AG08396 (cell line): ENCODE data around the gene TARS2.

ENCODE experiments used
- DNase-seq: peaks from one replicate; pipeline ENCODE4 v3.0.0; 2012; ENCODE audit warnings: low spot score, mixed read lengths

The TARS2 gene

GRCh38 chr1:150508982-150509381 is 21.8 kb downstream of the TARS2 start:
- DNase-seq: no peak

DNA sequence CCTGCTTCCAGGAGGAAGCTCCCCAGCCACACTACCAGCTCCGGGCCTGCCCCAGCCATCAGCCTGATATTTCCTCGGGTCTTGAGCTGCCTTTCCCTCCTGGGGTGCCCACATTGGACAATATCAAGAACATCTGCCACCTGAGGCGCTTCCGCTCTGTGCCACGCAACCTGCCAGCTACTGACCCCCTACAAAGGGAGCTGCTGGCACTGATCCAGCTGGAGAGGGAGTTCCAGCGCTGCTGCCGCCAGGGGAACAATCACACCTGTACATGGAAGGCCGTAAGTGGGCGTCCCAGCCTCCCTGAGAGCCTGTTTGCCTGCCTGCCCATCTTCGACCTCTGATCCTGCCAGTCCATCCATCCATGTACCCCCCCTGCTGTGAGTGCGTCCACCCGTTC is 24.3 kb downstream of the TARS2 start:
- DNase-seq: no peak

GRCh38 chr1:150511985-150512660 is 24.9 kb downstream of the TARS2 start:
- no peak for DNase-seq

DNA sequence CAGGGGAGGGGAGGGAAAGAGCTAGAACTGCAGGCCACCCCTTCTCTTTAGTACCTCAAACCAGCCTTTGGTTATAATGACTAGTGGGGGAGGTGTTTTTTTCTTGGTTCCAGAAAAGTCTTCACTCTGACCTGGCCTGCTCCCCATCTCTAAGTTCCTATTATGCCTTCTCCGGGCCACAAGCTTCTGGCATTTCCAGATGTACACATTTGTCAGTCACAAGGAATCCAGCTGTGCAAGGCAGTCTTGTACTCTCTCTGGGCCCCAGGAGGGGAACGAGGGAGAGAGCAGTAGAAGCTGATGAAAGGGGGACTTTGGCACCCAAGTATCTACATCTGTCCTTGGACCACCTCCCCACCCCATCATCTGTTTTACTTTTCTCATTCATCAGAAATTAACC is 25.6 kb downstream of the TARS2 start:
- no peak for DNase-seq

DNA sequence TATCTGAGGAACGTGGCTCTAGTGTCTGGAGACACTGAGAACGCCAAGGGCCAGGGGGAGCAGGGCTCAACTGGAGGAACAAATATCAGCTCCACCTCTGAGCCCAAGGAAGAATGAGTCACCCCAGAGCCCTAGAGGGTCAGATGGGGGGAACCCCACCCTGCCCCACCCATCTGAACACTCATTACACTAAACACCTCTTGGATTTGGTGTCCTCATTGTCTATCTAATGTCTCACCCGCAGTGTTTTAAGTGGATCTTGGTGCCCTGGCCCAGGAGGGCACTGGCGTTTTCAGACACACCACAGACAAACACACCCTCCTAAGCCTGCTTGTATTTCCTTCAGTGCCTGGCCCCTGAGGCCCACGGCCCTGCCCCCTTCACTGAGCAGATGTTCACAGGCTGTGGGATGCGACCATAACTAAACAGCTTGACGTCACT is 26.2 kb downstream of the TARS2 start:
- no peak for DNase-seq

DNA sequence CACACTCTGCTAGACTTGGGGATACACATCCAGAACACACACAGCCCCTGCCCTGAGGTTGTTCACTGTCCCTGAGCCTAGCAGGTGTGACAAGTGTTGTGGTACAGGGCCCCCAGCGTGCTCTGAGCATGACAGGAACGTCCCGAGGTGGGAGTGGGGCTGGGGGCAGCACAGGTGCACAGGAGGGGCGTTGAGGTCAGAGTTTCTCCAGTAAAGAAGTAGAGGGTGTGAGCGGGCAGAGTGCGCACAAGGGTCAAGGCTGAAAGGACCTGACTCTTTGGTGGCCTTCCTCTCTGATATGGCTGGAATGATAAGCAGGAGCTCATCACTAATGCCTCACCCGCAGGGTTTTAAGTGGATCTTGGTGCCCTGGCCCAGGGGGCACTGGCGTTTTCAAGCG is 27.0 kb downstream of the TARS2 start:
- no peak for DNase-seq

- no peak for DNase-seq
Measured at GRCh38 chr1:150514913-150515327, 27.7 kb downstream of the TARS2 start.

DNA sequence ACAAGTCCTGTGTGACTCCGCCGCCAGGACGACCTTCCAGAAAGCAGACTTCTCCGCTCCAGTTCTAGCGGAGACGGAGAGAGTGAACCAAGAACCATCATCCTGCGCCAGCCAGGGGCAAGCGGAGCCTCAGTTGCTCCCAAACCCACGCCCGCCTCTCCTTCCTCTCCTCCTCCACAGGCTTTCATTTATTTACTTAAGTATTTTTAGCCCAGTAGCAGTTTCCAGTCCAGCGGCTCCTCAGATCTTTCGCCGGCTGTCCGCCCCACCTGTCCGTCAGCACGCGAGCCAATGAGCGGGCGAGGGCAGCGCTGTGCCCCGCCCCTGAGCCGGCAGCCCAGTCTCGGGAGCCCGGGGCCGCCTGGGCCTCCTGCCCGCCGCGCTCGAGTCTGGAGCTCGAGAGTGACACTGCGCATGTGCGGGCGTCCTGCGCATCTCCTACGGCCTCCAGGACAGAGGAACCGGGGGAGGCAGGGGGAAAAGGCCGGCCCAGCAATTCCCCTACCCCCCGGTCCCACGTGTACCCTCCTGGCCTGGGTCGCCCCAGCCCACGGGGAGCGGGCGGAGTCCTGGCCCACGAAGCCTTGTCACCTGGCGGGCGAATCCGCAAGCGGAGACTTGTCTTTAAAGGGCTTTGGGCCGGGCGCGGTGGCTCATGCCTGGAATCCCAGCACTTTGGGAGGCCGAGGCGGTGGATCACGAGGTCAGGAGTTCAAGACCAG is 28.3 kb downstream of the TARS2 start, which contains the start of gene FALEC:
FALEC (plus strand) TSS at position 425 of the 722 bp plus-strand sequence.
- peak; percentile 98 for DNase-seq

DNA sequence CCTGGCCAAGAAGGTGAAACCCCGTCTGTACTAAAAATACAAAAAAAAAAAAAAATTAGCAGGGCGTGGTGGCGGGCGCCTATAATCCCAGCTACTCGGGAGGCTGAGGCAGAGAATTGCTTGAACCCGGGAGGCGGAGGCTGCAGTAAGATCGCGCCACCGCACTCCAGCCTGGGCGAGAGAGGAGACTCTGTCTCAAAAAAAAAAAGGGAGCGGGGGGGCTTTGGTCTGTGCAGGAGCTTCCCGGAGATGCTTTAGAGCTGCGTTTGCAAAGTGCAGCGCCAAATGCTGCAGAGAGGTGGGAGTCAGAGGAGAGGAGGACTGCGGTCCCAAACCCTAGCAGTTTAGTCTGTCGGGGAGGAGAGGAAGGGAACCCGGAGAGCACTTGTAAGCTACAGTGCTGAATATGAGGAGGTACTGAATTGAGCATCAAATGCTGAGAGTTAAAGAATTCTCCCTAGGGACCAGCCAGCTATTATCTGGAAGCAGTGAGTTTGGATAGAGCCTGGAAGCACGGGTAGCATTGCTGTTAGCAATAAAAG is 28.9 kb downstream of the TARS2 start:
- DNase-seq: no peak

DNA sequence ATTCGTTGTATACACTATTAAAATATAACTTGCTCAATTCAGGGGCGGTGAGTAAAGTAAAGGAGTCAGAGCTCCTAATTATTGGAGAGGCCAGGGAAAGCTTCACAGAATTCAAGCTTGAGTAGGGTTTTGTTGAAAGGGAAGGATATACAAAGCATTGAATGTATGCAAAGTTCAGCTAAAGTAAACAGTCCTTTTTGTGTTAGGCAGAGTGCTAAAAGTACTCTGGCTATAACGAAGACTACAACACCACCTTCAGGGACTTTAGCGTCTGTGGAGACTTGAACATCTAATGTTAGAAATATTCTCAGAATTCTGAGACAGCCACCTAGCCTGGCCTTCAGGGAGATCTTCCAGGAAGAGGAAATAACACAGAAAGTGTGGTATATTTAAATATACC is 29.4 kb downstream of the TARS2 start:
- DNase-seq: no peak

GRCh38 chr1:150521196-150521968 is 34.2 kb downstream of the TARS2 start:
- DNase-seq: no peak

DNA sequence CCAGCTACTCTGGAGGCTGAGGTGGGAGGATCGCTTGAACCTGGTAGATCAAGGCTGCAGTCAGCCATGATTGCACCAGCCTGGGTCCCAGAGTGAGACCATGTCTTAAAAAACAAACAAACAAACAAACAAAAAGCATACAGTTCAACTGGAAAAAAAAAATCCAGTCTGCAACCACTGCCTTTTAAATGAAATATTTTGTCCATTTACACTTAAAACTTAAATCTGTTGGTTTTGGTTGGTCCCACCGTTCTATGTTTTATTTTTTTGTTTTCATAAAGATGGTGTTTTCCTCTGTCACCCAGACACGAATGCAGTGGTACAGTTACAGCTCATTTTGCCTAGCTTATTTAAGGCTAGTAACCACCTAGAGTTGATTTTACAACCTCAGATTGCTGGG is 38.1 kb downstream of the TARS2 start:
- no peak for DNase-seq

GRCh38 chr1:150528196-150528595 is 41.0 kb downstream of the TARS2 start:
- peak; percentile 56 for DNase-seq

GRCh38 chr1:150529017-150529416 is 41.8 kb downstream of the TARS2 start:
- peak; percentile 38 for DNase-seq

DNA sequence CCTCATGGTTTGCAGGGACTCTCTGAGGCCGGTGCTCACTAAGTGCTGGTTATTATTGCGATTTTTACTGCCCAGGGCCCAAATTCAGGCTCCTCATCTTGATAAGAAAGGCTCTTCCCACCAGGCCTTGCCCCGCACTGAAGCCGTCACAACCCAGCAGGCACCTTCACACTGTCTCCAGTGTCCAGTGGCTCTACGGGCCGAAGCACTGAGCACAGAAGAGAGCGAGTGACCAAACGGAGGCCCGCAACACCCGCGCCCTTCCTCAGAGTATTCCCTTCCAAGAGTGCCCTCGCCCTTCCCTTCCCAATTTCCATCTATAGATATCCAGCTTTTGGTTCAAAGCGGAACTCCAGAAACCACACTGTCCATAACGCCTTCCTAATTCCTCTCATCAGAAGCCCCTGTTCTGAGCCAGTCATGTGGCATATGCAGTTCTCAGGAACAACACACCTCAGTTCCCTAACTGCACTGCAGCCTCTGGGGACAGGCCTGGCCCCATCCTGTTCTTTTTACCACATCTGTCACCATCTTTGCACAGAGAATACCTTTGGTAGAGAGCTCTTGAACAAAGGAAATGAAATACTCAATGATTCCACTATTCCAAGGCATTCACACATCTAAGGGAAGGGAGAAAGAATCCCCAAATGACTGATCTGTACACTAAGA is 43.4 kb downstream of the TARS2 start:
- no peak for DNase-seq

- DNase-seq: no peak
Measured at GRCh38 chr1:150532860-150533259, 45.6 kb downstream of the TARS2 start.

DNA sequence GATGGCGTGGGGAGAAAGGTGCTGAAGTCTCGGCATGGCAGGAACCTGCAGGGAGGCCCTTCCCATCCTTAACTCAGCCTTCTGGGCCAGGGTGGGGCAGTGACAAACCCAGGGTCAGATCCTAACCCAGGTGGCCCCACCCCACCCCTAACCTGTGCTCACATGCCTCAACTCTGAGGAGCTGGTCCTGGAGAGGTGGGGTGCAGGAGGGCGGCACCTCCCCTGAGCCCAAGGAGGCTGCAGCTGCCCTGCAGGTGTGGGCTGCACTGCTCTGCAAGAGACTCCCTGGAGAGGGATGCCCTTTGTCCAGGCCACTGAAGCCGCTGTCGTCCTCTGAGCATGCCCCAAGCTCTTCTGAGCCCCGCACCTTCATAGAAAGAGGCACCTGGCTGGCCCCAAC is 46.8 kb downstream of the TARS2 start:
- no peak for DNase-seq

DNA sequence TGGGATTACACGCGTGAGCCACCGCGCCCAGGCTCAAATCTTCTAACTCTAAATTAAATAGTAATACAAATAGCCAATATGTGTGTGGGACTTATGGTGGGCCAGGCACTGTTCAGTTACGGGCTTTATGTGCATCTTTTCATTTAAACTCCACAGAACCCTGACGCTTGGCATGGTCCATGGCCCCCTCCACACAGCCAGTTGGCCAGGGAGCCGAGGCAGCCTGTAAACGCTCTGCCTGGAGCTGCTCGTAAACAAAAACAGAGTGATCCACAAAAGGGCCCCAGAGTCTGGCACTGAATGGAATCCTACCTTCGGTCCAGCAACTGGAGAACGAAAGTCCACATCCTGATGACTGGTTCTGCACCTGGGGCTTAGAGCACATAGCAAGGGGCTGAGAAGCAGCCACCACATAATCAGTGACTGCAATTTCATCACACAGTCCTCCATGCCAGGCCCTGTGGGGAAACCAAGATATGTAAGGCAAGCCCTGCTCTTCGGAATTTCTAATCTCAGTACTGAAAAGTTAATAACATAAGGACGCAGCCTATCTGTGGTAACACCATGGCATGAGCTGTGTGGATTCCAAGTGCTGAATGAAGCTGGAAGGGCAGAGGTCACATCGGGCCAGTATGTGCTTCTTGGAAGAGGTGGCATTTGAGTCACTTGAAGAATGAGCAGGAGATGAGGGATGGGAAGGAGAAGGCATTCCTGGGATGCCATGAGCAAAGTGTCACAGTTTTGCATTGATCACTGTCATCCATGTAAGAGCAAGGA is 48.5 kb downstream of the TARS2 start:
- DNase-seq: peak; percentile 53

GRCh38 chr1:150536836-150537731 is 49.9 kb downstream of the TARS2 start:
- DNase-seq: no peak
